HUES64 (cell line): Measurements from ENCODE around the gene PEX5L.

Experiments
- H3K27ac ChIP-seq: 2 replicates; pipeline ENCODE4 v1.7.0; 2013; ENCODE audit warnings: low read depth, low read length, inconsistent platforms
- H3K27me3 ChIP-seq: 2 replicates; pipeline ENCODE4 v1.6.1; 2013; ENCODE audit warnings: mild to moderate bottlenecking, low read length; ENCODE audit not compliant: insufficient read depth
- H3K36me3 ChIP-seq: 2 replicates; pipeline ENCODE4 v1.6.1; 2013; ENCODE audit warnings: mild to moderate bottlenecking, low read length; ENCODE audit not compliant: insufficient read depth
- H3K4me1 ChIP-seq: 2 replicates; pipeline ENCODE4 v1.6.1; 2013; ENCODE audit warnings: mild to moderate bottlenecking, low read length, moderate library complexity; ENCODE audit not compliant: insufficient read depth
- H3K4me3 ChIP-seq: 2 replicates; pipeline ENCODE4 v1.5.1; 2013; ENCODE audit warnings: mild to moderate bottlenecking, low read length, moderate library complexity
- H3K9ac ChIP-seq: 2 replicates; pipeline ENCODE4 v1.6.1; 2013; ENCODE audit warnings: mild to moderate bottlenecking, low read depth, low read length
- H3K9me3 ChIP-seq: 2 replicates; pipeline ENCODE4 v1.6.1; 2013; ENCODE audit warnings: low read depth, low read length; ENCODE audit not compliant: insufficient read depth
- WGBS: fragments of 150-250, 120-280 bp; methylation state at CpG from one replicate; pipeline ENCODE4 v1.1.7; 2013; ENCODE audit warnings: missing lambda C conversion rate; 5-methylcytosine and 5-hydroxymethylcytosine counted together

Gene PEX5L

DNA sequence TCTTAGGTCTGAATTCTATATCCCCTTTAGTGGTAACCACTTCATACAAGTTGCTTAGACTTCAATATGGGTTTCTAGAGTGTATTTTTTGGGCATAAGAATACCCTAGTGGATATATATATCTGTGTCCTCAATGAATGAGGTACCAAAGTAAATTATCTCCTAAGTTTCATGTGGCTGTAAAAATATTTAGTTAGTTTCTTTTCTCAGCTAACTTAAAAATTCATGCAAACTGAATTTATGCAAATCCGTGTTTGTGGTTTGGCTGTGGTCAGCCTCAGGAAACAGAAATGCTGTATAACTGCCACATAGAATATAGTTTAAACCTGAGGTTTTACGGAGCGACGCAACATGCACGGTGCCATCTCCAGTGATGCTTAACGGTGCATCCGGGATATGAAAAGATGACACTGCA is 80.3 kb downstream of the PEX5L start:
- H3K9ac ChIP-seq = no peak overlapping the region
- no peaks in the 10 kb centered on the region for H3K27me3 ChIP-seq

DNA sequence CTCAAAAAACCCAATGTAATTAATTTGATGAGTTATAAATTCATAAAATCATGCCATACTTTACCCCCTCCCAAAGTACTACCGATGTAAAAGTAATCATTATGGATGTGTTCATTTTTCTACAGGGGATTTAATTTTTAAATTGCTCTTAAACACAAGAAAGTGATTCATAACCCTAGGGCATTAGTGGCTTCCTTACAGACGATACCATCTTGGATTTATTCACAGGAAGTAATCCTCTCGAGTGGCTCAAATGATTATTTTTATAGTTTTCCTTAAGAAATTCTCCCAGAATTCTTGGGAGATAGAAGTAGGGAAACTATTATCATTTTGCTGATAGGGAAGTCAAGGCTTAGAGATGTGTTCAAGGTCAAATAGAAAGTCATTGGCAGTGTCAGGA is 80.9 kb downstream of the PEX5L start:
- Histone ChIP-seq H3K4me1 (peaks cover 6% of the 10 kb centered on the region; the same call in 1 of the 2 replicates), H3K36me3 (no peaks in the 10 kb centered on the region), H3K4me3 (no peak overlapping the region), H3K9ac (no peak overlapping the region), H3K9me3 (no peaks in the 10 kb centered on the region), H3K27me3 (no peaks in the 10 kb centered on the region), H3K27ac (no peak overlapping the region)
- WGBS = 72% methylated on average over 2 of the region's 3 CpGs

More for the DNA sequence above, 80.3 kb downstream of the PEX5L start:
- Histone ChIP-seq H3K36me3 (no peaks in the 10 kb centered on the region), H3K4me3 (no peak overlapping the region), H3K27ac (no peak overlapping the region), H3K9me3 (no peaks in the 10 kb centered on the region), H3K4me1 (0 out of 2 replicates have a peak, but pooled peaks cover 6% of the 10 kb centered on the region)
- 97% methylated on average over 7 of the region's 7 CpGs for WGBS

DNA sequence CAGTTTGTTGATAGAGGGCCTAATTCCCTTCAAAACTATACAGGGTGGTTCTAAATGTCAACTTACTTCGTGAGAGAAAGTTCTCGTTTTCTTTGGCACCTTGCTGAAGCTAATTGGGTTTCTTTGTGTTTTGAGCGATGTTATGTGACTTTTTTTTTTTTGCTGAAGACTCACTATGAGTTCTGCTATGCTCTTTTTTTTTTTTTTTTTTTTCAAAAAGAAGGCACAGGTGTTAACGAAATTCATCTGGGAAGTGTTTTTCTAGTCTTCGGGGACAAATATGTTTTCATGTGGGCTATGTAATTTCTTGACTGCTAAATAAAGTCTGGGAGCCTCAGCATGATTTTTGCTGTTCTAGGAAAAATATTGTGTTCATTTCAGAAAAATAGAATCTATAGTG is 81.5 kb downstream of the PEX5L start:
- Histone ChIP-seq H3K9me3 (no peaks in the 10 kb centered on the region), H3K36me3 (no peaks in the 10 kb centered on the region), H3K4me1 (peaks cover 6% of the 10 kb centered on the region; the same call in 1 of the 2 replicates), H3K27me3 (no peaks in the 10 kb centered on the region), H3K4me3 (no peak overlapping the region), H3K9ac (no peak overlapping the region), H3K27ac (no peak overlapping the region)
- WGBS = 95% methylated on average over 5 of the region's 5 CpGs

DNA sequence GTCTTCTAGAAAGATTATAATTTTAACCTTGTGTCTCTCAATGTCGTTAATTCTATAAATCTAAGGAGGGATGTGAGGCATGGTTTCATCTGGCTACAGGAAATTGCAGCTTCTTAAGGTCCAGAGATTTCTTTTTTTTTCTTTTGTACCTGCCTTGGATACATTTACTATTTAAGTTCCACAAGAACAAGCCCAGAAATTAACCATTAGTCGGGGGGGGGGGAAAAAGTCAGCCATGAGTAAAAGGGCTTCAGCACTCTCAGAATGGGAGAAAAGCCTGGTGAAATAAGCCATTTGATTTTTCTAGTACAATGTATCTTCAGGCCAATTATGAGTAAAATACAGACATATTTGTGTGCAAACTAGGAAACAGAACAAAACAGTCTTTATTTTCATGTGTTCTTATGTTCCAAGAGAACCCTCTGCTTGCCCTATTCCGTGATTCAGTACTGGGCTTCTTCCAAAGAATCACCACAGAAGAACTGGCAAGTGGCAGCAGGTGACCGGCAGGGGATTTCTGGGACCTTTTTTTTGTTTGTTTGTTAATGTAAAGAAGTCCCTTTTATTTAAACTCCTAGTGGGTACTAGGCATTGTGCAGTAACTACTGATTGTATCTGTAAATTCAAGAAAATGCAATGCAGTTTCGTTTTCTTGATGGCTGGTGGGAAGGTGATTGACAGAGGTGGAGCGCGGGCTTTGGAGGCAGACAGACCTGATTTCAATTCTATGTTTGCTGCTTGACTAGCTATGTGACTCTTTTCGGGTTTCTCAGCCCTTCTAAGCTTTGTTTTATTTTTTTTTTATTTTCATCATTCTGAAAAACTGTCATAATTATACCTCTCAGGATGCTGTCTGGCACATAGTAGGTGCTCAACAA is 82.5 kb downstream of the PEX5L start:
- no peak overlapping the region for H3K4me3 ChIP-seq
- no peak overlapping the region for H3K27ac ChIP-seq
- no peak overlapping the region for H3K9ac ChIP-seq
- peaks cover 13% of the 10 kb centered on the region for H3K4me1 ChIP-seq
- H3K36me3 ChIP-seq = no peaks in the 10 kb centered on the region
- 83% methylated on average over 6 of the region's 8 CpGs for WGBS
- H3K27me3 ChIP-seq = no peaks in the 10 kb centered on the region
- no peaks in the 10 kb centered on the region for H3K9me3 ChIP-seq

DNA sequence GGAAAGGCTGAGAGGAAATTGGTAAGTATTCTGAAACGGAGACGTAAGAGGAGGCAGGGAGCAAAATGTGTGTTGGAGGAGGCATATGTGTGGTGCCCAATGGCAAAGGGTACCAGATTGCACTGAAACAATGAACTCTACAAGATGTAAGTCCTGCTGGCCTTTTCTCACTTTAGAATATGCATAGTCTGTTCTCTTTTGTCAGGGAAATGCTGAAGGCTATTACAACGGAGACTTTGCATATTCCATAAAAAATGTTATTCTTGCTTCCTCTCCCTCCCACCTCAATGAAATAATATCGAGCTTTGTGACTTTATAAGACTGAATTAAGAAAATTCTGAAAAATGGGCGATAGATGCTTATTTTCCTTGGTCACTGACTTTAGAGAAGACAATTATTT is 85.9 kb downstream of the PEX5L start:
- H3K27me3 ChIP-seq = no peaks in the 10 kb centered on the region
- no peak overlapping the region for H3K9ac ChIP-seq
- H3K27ac ChIP-seq = no peak overlapping the region
- H3K36me3 ChIP-seq = no peaks in the 10 kb centered on the region
- H3K9me3 ChIP-seq = no peaks in the 10 kb centered on the region
- WGBS = 82% methylated on average over 5 of the region's 5 CpGs
- H3K4me3 ChIP-seq = no peak overlapping the region
- peaks cover 20% of the 10 kb centered on the region for H3K4me1 ChIP-seq

DNA sequence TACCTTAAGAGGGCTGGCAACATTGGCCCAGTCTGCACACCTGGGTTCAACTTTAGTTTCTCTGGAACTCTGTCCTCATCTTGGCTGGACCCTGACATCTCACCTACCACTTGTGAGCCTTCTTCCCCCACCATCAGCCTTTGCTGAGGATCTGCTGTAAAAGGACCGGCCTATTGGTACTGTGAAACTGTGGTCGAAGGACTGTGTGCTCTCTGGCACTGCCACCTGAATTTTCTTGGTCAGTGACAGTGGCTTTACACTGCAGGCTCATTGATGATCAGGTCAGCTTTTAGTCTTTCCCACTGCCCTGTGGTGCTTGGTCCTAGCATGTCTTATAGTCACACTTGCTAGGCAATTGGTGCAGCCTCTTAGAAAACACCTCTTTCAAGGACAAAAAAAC is 86.9 kb downstream of the PEX5L start:
- H3K9me3 ChIP-seq = no peaks in the 10 kb centered on the region
- H3K27ac ChIP-seq = no peak overlapping the region
- 94% methylated on average over 2 of the region's 2 CpGs for WGBS
- H3K27me3 ChIP-seq = no peaks in the 10 kb centered on the region
- H3K4me3 ChIP-seq = no peak overlapping the region
- peaks cover 20% of the 10 kb centered on the region for H3K4me1 ChIP-seq
- H3K36me3 ChIP-seq = no peaks in the 10 kb centered on the region
- H3K9ac ChIP-seq = no peak overlapping the region

DNA sequence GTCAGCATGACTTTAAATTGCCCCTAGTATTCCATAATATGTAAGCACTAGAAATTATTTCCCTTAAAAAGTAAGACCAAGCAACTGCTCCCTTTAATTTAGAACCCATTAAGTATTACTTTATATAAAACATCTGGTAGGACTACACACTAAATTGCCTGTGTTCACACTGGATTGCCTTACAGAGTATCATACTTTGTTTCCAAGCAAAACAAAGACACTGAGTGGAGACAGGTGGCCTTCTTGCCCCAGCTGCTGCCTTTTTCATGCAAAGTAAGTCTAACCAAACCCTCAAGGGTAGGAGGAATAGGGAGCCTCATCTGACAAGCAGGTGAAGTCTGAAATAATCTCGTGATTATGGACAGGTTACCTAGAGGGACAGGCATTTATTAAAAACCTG is 87.3 kb downstream of the PEX5L start:
- Histone ChIP-seq H3K9ac (no peak overlapping the region), H3K27me3 (no peaks in the 10 kb centered on the region), H3K27ac (no peak overlapping the region), H3K9me3 (no peaks in the 10 kb centered on the region), H3K4me1 (peaks cover 19% of the 10 kb centered on the region), H3K36me3 (no peaks in the 10 kb centered on the region), H3K4me3 (no peak overlapping the region)
- 44% methylated on average over 1 of the region's 1 CpG for WGBS

DNA sequence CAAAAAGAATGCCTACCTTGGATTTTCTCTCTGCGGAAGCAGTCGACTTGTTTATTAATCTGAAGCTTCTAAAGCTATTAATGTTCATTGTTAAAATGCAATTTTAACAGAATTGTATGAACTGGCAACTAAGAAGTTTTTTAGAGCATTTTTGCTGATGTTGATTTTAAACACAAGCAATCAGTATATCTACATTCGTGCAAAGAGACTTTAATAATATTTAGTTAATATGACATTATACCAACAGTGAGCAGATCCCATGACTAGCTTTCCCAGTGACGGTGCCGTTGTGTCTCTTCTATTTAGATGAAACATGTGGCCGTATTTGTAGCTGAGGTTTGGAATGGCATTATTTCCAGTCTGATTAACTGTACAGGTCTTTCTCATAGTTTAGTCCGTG is 88.0 kb downstream of the PEX5L start:
- Histone ChIP-seq H3K4me1 (peaks cover 14% of the 10 kb centered on the region), H3K36me3 (no peaks in the 10 kb centered on the region), H3K4me3 (no peak overlapping the region), H3K27ac (no peak overlapping the region), H3K27me3 (no peaks in the 10 kb centered on the region), H3K9me3 (no peaks in the 10 kb centered on the region), H3K9ac (no peak overlapping the region)
- 92% methylated on average over 6 of the region's 7 CpGs for WGBS

DNA sequence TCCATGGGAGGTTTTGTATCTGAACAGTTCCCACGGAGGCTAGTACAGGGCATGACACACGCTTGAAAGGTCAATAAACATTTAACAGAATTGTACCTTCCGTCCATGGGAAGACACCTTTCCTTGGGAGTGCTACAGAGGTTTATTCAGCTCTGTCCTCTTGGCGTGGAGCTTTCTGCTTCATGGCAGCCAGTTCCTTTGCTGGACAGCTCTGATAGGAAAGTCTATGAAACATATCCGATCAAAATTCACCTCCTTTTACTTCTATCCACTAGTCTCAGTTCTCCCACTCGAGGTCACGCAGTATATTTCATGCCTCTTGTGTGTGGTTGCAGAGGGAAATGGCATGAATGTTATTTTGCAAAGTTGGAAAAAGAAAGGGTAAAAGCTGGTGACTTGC is 91.2 kb downstream of the PEX5L start:
- Histone ChIP-seq H3K4me3 (no peak overlapping the region), H3K27ac (no peak overlapping the region), H3K4me1 (peaks cover 14% of the 10 kb centered on the region), H3K9me3 (no peaks in the 10 kb centered on the region), H3K27me3 (no peaks in the 10 kb centered on the region; the same call in 1 of the 2 replicates), H3K36me3 (no peaks in the 10 kb centered on the region), H3K9ac (no peak overlapping the region)
- 81% methylated on average over 7 of the region's 7 CpGs for WGBS

DNA sequence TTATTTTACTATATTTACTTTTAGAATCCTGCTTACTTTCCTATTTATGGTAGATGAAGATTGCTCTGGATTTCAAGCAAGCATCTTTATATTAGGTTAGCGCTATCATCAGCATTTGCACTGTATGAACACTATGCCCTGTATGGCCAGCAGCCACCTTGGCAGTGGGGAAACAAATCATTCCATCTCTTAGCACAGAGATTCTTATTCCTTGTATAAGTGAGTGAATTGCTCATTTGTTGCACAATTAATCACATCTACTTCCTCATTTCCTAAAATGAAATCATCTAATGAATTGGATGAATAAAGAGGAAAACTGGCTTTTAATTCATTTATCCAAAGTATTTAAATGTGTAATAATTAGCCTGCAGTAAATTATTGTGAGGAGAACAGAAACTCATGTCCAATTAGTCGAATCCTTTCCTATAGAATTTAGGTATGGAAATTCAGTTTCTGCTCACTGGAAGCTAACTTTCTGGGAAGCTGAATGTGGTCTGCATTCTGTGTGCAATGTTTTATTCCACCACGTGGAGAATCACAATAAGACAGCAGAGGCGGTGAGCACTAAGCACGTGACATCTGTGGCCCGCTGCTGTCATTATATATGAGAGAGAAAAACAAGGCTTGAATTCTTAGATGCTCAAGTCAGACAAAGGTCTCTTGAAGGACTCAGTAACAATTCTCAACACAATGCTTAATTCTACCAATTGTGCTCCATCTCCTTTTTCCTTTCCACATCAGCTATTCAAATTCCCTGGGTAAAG is 93.4 kb downstream of the PEX5L start:
- Histone ChIP-seq H3K4me1 (peaks cover 6% of the 10 kb centered on the region; the same call in 1 of the 2 replicates), H3K27me3 (no peaks in the 10 kb centered on the region; the same call in 1 of the 2 replicates)

DNA sequence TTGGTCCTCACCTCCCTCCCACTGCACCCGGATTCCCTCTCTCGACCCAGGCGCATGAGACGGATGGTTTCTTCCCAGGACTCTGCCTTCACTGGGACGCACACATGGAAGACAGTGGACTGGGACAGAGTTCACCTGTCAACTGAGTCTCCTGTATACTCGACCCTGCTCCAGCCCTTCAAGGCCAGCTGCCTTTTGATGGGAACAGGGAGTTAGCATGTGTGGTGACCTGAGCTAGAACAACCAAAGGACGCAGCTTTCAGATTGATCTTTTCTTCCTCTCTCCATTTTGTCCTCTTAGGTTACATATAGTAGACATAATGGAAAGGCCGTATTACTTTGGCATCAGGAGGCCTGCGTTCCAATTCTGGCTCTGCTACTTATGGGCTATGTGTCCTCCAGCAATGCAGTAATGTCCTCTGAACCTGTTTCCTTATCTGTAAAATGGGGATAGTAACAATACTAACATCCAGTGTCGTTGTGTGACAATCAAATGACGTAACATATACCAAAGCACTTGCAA is 94.1 kb downstream of the PEX5L start:
- peaks cover 6% of the 10 kb centered on the region; the same call in 1 of the 2 replicates for H3K4me1 ChIP-seq
- H3K27me3 ChIP-seq = no peaks in the 10 kb centered on the region; the same call in 1 of the 2 replicates
- 41% methylated on average over 8 of the region's 11 CpGs for WGBS

More for the DNA sequence above, 93.4 kb downstream of the PEX5L start:
- H3K4me3 ChIP-seq = no peak overlapping the region
- no peaks in the 10 kb centered on the region for H3K9me3 ChIP-seq
- no peak overlapping the region for H3K27ac ChIP-seq
- no peak overlapping the region for H3K9ac ChIP-seq
- 91% methylated on average over 6 of the region's 6 CpGs for WGBS
- no peaks in the 10 kb centered on the region for H3K36me3 ChIP-seq

More for the DNA sequence above, 94.1 kb downstream of the PEX5L start:
- peak overlapping the region; percentile 52 for H3K4me3 ChIP-seq
- no peak overlapping the region for H3K9ac ChIP-seq
- no peaks in the 10 kb centered on the region for H3K9me3 ChIP-seq
- no peaks in the 10 kb centered on the region for H3K36me3 ChIP-seq
- no peak overlapping the region for H3K27ac ChIP-seq
